ENCODE data around the gene NTRK3.

Gene NTRK3

DNA sequence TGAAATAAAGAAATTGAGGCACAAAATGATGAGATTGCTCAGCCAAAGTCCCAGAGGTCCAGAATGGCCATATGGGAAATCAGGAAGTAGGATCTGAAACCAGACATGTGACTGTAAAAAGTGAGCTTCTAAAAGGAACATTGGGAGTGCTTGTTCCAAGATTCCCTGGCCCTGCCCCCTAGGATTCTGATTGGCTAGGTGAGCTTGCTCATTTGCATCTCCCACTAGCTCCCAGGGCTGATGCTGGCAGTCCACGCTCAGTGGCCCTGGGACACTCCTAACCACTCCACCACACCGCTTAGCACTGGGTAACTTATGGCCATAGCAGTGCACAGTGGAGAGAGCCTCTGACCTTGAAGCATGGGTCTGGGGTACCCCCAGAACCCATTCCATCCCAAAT lies 326.7 kb downstream of the NTRK3 start:
- no peak for DNase-seq

DNA sequence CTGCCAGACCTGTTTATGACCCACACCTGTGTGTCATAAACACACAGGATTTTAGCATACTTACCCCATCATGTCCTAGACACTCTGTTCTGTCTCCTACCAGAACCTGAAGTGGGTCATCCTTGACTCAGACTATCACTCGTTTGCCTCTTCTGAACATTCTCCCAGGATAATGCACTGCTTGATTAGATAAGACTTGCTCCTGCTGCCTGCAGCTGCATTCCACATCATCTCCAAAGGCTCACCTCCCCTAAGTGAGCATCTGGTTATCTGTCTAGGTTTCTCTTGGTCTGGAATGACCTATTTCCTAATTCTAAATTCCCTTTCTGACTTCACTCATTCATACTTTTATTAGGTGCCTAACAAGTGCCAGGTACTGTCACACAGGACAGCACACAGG lies 332.1 kb downstream of the NTRK3 start:
- no peak for DNase-seq

DNA sequence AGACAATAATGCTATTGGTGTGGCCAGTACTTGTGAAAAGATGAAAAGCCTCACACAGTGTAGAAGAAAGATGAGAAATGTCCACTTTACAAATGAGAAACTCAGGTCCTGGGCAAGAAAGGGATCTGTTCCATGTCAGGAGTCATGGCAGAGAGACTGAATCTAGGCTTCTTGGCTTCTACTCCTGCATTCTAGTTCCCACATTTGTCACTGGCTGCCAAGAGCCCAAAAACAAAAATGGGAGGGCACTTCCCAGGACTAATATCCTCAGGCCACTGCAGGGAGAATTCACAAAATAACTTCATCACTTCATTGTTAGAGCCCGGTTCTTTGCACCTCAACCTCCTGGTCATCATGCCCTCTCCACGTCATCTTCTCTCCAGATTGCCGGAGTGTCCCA lies 337.5 kb downstream of the NTRK3 start:
- DNase-seq: no peak

DNA sequence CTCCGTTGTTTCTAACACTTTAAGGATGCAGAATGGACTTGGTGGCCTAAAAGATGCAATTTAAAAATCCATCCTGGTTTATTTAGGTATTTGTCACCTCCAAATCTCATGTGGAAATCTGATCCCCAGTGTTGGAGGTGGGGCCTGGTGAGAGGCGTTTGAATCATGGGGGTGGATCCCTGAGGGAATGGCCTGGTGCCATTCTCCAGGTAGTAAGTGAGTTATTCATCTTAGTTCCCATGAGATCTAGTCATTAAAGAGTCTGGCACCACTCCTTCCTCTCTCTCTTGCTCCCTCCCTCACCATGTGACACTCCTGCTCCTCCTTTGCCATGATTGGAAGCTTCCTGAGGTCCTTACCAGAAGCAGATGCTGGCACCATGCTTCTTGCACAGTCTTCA lies 339.1 kb downstream of the NTRK3 start:
- DNase-seq: no peak

DNA sequence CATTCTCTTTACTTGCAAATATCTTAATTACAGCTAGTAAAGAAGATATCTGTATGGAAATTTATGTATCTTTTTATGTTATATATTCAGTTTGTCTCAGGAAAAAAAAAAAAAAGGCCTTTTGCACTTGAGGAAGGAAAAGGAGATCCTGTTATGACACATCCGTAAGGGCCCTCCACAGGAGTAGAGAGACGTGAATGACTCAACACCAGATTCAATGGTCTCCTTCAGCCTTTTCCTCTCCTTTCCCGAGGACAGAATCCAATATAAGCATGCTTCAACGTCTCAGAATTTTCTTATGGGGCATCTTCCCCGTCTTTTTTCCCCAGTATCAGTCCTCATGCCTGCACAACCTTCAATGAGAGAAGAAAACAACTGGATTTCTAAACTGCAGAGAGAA lies 340.3 kb downstream of the NTRK3 start:
- DNase-seq: no peak

DNA sequence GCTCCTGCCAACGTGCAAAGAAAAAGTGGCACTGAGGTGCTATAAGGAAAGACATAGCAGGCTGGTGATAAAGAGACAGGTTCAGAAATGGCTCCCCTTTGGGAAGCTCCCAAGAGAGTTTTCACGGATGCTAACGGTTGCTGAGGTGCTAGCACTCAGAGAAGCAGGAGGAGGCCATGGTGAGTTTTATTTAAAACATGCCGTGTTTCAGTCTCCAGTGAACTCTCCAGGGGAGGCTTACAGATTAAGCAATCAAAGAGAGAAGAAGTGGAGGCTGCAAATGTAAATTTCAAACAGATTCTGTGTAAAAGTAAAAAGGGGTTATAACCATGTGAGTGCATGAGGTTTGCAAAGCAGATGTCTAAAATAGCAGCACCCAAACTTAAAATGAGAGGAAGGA lies 346.2 kb downstream of the NTRK3 start:
- DNase-seq: no peak

DNA sequence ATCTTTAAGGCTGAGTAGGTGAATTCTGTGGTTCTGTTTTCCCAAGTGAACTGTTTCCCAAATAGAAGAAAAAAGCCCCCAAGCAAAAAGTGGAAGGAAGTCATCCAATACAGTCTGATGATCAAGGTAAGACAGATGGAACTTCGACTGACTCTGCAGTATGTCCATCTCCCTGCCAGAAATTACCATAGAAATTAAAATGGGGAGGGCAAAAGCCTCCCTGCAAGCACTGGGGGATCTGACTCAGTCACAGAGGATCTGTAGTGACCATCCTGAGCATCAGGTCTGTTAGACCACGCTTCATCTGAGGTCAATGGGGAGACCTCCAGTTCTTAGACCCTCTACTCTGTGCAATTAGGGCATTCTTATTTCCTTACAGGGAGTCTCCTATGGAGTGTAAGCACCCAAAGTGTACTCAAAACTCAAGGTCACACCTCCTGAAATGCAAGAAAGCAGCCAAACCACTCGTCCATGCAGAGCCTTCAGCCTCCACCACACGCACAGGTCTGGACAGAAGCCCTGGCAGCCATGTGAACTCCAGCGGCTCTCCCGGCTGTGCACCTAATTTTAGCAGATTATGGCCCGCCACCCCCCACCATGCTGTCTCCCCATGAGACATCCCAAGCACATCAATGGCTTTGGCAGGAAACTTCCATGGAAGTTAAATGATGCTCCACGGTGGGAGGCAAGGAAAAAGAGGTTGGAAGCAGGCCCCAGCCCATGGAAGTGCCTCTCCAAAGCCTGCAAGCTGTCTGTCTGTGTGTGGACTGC lies 348.7 kb downstream of the NTRK3 start:
- no peak for DNase-seq

DNA sequence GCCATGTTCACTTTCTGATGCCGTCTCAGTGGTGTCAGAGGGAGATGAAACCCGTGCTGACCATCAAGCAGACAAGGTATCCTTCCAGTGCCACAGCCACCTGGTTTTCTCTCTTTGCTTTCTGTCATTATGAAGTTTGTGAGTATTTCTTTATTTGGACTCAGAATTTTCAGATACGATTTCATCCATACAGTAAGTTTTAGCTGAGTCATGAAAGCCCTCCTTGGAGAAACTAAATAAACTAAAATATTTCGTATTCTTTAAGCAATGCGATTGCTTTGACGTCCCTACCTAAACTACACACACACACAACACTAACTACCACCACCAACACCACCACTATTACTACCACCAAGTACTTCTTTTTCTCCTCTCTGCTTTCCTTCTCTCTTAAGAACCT lies 350.1 kb downstream of the NTRK3 start:
- no peak for DNase-seq

DNA sequence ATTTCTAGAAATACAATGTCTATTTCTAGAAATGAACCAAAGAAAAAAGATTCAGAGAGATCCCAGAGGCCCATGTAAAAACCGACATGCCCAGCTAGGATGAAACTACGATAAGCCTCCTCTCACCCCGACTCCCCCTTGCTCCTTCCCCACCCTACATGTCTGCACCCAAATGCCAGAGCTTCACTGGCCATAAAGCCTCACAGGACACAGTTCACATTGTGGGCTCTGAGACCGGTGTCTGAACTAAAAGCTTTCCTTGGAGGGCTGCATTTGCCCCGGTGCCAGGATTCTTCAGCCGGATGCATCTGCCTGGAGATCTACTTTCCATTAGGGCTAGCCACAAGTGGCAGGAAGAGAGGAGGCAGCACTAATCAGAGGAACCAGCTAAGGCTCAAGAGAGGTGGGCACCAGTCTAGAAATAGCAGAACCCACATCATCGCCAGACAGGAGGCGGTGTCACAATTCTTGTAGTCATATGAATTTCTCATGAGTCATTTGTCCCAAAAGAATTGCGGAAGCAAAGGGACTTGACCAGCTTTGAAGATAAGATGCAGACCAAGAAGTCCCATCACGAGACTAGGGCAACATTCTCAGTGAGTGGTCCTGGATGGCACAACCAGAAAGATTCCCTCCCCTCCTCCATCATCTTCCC lies 353.6 kb downstream of the NTRK3 start:
- DNase-seq: no peak

DNA sequence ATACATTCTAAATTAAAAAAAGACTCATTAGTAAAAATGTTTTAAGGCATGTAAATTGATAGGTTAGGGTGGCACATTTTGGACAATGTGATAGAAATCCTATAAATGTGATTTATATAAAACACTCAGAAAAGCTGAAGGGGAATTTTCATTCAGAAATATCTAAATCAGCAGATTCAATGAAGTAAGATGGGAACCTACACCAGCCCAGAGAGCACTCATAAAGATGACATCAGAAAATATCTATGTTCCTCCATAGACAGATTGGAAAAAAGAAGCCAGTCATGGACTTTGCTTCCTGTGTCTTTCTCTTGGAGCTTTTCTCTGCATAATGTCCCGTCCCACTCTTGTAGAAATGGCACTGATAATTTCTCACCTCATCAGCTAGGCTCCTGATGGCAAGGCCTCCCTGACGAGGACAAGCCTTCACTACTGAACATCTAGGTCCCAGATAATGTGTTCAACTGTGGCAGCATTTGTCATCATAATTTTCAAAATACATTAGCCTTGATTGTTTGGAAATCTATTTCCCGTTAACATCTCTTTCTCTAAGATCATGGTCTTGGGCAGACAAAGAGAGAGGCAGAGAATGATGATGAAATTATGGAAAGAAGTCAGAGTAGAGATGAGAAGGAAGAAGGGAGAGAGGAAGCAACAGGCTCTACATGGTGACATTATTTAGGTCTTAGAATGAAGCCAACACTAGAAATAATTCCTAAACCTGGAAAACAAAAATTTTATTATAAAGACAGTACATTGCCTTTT lies 354.4 kb downstream of the NTRK3 start:
- no peak for DNase-seq

DNA sequence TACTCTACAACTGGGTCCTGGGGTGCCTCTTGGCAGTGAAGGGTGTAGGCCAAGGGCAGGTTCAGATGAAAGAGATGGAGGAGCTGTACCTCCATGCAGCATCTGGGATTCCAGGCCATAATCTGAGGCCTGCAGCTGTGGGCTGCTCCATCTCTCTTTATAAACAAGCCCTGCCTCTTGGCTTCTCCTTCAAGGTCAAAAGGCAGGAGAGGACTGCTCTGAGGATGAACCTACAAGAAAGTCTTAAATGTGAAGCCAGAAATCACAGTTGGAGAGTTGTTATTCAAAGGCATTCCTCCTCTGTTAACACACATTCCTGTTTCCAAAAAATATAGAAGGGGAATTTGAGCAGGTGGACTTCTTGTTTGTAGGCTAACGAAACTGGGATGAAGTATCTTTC lies 355.5 kb downstream of the NTRK3 start:
- DNase-seq: no peak

DNA sequence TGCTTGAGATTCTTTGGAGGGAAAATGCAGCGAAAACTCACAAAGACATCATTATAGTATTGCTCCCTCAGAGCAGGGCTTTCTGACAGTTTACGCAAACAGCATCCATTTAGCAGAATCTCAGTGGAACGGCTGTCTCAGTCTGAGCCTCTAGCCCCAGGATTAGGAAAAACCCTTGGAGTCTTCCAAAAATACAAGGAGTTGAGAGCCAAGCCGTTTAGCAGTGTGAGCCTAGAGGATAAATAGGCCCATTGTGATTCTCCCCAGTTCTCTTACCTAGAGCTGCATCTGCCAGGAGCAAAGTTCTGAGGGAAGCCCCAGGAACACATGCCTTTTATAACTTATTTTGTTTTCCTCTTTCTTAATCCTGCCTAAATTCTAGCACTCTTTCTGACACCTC lies 359.6 kb downstream of the NTRK3 start:
- no peak for DNase-seq

DNA sequence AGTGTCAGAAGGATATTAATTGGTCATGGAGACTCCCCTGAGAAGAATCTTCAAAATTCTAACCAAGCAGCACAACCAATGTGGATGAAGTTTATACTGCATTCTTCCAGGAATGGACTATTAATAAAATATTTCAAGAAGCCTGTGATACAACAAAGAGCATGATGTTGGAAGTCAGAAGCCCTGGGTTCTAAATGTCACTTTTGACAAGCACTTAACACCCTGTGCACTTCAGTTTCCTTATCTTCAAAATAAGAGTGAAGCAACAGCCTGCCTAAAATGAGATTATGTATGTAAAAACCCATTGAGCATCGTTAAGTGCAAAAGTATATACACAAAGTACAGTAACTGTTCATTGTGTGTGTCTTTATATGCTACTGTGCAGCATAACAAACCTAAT lies 369.4 kb downstream of the NTRK3 start:
- DNase-seq: no peak

DNA sequence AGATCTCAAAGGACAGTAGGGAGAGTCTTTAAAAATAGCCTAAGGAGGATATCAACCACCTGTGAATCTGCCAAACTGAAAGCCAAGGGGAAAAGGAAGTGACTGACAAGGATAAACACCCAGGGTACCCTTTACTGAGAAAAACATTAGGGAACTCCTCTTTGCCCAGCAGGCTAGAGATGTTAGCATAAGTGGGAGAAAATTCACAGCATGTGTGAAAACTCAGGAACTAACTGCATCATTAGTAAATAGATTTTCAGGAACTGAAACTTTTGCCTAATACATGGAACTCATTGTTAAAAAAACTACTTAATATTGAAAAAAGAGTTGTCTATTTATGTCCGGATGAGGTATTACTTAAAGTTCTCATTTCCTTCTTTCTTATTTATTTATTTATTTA lies 375.5 kb downstream of the NTRK3 start:
- DNase-seq: no peak

DNA sequence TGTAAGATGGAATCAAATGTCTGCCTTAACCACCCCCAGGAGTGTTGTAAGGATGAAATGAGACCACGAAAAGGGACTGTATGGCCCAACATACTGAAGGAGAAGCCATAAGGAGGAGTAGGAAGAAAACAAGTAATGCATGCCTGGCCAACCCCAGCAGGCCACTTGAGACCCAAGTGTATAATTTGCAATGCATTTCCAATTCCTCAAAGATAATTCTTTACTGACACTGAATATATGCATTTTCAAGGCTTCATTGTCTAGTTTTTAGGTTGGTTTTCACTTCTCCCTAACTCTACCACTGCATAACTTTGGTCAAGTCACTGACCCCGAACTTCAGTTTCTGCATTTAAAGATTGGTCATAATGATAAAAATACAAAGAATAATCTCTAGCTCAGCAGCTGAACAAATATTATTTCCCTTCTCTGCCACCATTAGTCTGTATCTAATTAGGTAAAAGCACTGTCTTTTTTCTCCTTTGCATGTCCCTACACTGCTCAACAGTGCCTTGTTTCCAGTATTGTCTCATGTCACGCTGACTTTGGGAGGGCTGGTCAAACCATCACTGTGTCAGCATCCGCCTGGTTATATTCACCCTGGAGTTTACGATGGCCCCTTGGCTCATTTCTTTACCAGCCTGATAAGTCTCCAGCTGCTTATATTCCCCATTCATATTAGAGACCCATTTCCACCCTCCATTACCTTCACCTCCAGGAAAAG lies 378.6 kb downstream of the NTRK3 start:
- DNase-seq: no peak

DNA sequence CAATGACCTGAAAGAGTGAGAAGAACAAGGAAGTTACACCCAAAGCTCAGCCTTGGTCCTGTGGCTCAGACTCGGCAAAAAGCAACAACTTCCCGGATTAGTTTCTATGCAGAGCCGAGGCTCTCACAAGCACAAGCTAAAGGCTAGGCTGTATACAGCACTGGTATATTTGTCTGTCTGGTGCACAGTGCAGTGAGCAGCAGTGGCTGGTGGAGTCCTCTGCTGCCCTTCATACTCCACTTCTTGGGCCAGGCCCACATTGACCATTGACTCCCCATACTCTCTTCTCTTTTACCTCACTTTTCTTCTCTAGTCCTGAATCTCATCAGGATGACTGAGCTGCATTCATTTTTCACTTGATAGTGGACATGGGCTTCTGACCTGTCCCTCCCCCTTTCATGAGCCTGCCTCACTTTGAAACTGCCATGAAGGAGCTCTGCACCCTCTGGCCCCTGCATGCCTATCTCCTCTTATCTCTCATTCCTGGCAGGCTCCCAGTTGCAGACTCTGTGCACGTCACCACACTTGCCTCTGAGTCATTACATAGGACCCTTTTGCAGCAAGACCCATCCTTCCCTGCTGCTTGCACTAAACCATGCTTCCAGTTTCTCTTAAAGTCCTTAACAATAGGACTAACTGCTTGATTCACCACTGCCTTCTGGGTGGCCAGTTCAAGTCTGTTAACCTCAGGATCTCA lies 379.3 kb downstream of the NTRK3 start:
- DNase-seq: no peak

DNA sequence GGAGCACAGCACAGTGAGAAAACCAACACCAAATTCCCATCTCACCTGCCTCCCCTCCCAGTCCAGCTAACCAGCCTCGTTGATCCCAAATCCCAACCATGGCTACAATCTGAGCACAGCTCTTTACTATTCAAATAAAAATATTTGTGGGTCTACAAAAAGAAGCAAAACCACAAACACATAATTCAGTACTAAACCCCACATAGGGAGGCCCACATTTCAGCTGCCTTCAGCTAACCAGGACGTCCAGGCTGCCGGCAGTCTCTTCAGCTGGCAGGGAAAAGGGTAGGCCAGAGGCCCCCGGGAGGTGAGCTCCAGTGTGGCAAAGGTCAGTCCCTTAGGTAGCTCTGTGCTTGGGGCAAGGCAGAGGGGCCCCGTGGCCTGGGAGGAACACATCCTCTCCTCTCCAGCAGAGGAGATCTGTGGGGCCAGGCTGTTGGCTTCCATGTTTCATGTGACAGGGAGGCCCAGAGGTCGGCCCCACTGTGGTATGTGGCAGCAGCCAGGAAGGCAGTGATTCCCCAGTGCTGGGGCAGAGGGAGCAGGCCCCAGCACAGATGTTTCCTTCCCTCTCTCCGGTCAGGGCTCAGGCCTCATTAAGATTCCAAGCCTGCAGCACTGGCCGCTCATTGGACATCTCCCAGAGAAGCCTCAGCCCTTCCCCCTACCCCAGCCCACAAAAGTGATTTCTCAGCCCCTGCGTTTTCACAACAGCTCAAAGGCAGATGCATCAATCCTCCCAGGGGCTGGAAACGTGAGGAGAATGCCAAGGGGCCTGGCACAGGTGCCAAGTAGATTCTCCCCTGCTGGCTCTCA lies 381.4 kb downstream of the NTRK3 start:
- DNase-seq: no peak

DNA sequence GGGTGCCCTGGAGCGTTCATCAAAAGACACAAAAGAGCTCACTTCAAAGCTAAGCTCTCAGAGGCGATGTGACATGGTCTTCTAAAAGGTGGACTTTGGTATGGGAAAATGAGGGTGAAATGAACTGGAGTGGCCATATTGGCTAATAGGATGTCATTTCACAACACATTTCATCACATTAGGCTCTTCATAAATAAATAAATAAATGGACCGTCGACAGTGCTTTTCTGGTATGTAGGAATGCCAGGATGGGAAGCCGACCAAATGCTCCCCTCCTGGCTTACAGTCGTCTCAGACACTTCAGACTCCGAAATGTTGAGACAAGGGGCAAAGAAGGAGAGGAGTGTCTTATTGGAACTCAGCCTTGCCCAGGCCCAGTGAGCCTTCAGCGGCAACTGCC lies 383.0 kb downstream of the NTRK3 start:
- no peak for DNase-seq

DNA sequence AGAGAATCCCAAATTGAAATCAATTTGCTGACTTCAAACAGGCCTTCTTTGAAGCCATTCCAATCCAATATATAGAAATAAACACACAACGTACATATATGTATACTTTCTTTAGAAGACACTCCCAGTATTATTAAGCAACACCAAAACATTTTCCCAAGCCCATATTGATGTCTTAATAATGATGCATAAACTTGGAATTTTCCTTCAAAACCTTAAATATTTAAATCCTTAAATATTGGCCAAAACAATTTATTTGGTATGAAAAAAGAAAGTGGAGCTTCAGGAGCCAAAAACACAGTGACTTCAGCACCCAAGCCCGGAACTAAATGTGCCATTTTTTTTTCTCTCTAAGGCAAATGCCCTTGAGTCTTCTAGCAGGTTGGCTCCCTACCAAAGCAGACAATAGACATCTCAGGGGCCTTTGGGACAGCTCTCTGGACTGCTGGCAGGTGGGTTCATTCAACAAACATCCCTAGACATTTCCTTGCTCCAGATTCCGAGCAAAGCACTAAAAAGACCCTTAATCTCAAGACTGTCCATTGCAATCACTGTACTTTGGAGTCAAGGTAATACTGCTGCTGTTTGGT lies 384.7 kb downstream of the NTRK3 start:
- DNase-seq: no peak

DNA sequence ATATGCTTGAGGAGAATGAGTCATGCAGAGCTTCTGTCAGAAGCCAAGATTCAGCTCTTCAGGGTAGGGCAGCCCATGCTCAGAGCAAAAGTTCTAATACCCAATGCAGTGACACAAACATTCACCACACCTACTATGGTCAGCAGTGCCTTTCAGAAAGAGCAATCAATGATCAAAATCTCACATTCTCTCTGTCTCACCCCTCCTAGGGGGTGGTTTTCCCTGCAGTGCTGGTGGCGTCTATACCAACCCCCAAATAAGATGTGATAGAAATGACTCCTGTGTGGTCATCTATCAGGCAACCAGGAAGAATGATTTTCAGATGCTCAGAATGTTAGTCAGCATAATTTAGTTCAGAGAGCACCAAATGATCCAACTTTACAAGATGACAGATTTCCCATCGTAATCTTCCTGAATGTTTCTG lies 385.3 kb downstream of the NTRK3 start:
- DNase-seq: no peak

DNA sequence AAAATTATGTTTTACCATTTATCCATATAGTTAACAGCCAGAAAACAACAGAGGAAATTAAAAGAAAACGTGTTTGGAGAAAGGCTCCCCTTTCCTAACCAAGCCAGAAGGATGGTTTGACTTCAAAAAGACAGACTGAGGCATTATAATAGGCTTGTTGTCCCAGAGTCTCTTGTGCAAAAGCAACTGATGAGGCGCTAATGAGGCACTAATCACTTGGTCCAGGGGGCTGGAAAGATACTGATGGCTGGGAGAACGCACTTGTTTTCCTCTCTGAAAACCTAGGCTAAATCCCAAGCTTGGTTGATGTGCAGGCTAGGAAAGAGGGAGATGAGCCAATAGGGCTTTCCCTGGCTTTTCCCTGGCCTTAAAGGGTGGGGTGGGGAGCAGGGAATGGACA lies 389.6 kb downstream of the NTRK3 start:
- DNase-seq: no peak

Data from GOT3 (cell line).